GM18517 (cell line): ENCODE results near the gene PLD5.
"Not testable (repeated sequence)": the region's sequence is repeated elsewhere in the genome, so short reads cannot be mapped to it uniquely, and the experiment has no call there.

Experiments
- ATAC-seq: cut with Tn5 transposase; IDR thresholded peaks from one replicate; pipeline ENCODE4 v1.9.1; 2021; ENCODE audit warnings: mild to moderate bottlenecking, moderate library complexity; ENCODE audit not compliant: unreplicated experiment

PLD5 gene

GRCh38 chr1:242506724-242507123 lies 17.8 kb downstream of the PLD5 start:
- ATAC-seq, result no peak

GRCh38 chr1:242489545-242489944 lies 35.0 kb downstream of the PLD5 start:
- ATAC-seq, result no peak

GRCh38 chr1:242477944-242478343 lies 46.6 kb downstream of the PLD5 start:
- ATAC-seq, result no peak

GRCh38 chr1:242470774-242471173 lies 53.7 kb downstream of the PLD5 start:
- no peak for ATAC-seq

- ATAC-seq, result no peak
Observed at GRCh38 chr1:242468784-242469183, 55.7 kb downstream of the PLD5 start.

GRCh38 chr1:242467556-242468145 lies 56.8 kb downstream of the PLD5 start:
- peak; percentile 73 for ATAC-seq

GRCh38 chr1:242462867-242463266 lies 61.6 kb downstream of the PLD5 start:
- ATAC-seq, result no peak

GRCh38 chr1:242459740-242460139 lies 64.8 kb downstream of the PLD5 start:
- ATAC-seq, result not testable (repeated sequence)

- no peak for ATAC-seq
Observed at GRCh38 chr1:242456726-242457269, 67.7 kb downstream of the PLD5 start.

- no peak for ATAC-seq
Observed at GRCh38 chr1:242455052-242455361, 69.5 kb downstream of the PLD5 start.

GRCh38 chr1:242454262-242455051 lies 70.0 kb downstream of the PLD5 start:
- ATAC-seq, result peak; percentile 63

GRCh38 chr1:242452573-242452972 lies 71.9 kb downstream of the PLD5 start:
- ATAC-seq, result no peak

- no peak for ATAC-seq
Observed at GRCh38 chr1:242449661-242450060, 74.8 kb downstream of the PLD5 start.

- no peak for ATAC-seq
Observed at GRCh38 chr1:242448910-242449645, 75.4 kb downstream of the PLD5 start.

GRCh38 chr1:242447689-242448088 lies 76.8 kb downstream of the PLD5 start:
- no peak for ATAC-seq

GRCh38 chr1:242440757-242441156 lies 83.7 kb downstream of the PLD5 start:
- ATAC-seq, result no peak

- ATAC-seq, result no peak
Observed at GRCh38 chr1:242435200-242435599, 89.3 kb downstream of the PLD5 start.

- no peak for ATAC-seq
Observed at GRCh38 chr1:242432491-242433095, 91.9 kb downstream of the PLD5 start.

- no peak for ATAC-seq
Observed at GRCh38 chr1:242431786-242432185, 92.7 kb downstream of the PLD5 start.

GRCh38 chr1:242430956-242431355 lies 93.5 kb downstream of the PLD5 start:
- ATAC-seq, result no peak
